Fibroblast of skin of right quadriceps (primary cell): ENCODE data around the gene LAYN.
A peak's percentile ranks its signal among the peaks of the same experiment; 100 is the strongest.

Experiments used
- DNase-seq: peaks from one replicate; pipeline ENCODE4 v3.0.0-alpha.2; 2013

The LAYN gene

DNA sequence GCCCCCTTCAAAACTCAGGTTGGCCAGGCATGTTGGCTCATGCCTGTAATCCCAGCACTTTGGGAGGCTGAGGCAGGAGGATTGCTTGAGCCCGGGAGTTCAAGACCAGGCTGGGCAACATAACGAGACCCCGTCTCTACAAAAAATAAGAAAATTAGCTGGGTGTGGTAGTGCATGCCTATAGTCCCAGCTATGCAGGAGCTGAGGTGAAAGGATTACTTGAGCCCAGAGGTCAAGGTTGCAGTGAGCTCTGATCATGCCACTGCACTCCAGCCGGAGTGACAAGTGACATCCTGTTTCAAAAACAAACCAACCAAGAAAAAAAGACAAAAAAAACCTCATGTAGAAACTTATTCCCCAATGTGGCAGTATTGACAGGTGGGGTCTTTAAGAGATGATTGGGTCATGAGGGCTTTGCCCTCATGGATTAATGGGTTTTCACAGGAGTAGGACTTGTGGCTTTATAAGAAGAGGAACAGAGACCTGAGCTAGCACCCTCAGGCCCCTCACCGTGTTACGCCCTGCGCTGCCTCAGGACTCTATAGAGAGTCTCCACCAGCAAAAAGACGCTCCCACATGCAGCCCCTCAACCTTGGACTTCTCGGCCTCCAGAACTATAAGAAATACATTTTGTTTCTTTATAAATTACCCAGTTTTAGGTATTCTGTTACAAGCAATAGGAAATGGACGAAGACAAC is 22.3 kb downstream of the LAYN start:
- no peak for DNase-seq

GRCh38 chr11:111565114-111565720 is 24.7 kb downstream of the LAYN start:
- peak; percentile 79 for DNase-seq

DNA sequence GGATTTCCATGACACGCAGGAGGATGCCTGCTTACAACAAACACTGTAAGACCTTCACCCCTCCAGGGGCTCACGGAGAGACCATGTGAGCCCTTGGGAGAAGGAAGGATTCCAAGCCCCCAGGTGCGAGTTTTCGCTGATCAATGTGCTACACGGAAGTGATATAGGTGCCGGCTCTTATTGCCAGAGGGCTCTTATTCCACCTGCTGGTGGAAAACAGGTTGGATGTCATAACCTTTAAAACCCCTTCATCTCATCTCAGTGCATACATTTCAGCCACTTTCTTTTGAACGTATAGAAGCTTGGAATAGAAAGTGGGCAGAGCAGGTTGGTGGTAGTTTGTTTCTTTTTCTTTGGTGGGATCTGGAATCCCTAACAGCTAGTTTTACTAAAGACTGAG is 25.8 kb downstream of the LAYN start:
- no peak for DNase-seq

- DNase-seq, result peak; percentile 67
Observed at GRCh38 chr11:111569476-111569875, 29.0 kb downstream of the LAYN start.

DNA sequence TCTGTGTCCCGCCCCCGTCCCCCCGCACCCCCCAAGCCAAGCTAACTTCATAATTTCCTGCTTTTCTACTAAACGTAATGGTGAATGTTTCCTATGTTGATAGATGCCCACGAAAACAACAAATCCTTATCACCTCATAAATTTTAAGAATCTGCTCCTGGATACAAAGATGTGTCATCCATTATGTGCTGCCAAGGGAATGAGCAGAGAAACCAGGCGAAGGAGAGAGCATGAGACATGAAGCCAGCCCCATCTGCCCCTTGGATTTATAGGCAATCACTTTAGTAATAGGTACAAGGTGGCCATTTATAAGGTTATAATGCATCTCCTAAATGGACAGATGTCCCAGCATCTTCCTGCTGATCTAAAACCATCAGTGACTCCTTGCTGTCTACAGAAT is 30.3 kb downstream of the LAYN start:
- no peak for DNase-seq

DNA sequence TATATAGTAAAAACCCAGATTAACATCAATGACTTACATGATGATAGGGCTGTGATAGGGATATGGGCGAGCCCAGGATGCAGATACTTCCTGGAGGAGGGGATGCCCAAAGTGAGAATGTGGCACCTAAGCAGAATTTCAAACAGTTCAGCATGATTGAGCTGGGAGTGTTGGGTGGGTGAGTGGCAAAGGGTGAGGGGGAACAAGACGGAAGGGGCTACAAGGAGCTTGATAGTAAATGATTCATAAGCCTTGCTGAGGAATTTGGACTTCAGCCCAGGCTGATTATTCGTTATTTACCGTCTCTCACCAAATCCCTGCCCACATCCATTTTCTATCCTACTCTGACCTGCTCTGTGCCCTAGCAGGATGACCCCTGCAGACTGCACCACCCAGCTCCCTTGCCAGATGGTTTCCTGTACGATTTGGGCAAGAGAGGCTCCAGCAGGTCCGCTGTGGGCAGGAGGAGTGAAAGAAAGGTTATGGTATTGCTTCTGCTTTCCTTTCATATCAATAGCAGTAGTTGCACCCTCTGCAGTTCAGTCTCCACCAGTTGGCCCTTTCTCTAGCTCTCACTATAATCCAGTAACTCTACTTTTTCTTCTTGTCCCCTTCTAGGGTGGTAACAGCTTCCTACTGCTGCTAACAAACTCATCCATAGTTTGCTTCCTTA is 31.4 kb downstream of the LAYN start:
- DNase-seq, result peak; percentile 45

GRCh38 chr11:111572581-111572980 is 32.1 kb downstream of the LAYN start:
- no peak for DNase-seq

DNA sequence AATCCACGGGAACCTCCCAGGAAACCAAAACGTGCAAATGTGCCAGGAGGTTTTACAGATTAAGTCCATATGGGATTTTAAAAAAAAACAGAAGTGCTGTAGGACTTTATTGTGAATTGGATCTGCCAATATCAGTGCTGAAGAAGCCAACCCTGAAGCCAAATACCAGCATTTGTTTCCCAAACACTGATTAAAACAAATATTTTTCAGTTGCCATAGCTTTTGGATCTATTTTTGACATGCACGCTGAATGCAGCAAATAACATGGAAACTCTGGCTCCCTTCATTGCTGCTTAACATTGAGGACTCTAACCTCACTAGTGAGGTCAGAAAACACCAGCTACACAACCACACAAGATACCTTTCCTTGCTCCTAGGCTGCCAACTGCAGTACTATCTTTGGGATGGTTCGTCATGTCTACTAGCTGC is 33.3 kb downstream of the LAYN start:
- DNase-seq, result peak; percentile 32

DNA sequence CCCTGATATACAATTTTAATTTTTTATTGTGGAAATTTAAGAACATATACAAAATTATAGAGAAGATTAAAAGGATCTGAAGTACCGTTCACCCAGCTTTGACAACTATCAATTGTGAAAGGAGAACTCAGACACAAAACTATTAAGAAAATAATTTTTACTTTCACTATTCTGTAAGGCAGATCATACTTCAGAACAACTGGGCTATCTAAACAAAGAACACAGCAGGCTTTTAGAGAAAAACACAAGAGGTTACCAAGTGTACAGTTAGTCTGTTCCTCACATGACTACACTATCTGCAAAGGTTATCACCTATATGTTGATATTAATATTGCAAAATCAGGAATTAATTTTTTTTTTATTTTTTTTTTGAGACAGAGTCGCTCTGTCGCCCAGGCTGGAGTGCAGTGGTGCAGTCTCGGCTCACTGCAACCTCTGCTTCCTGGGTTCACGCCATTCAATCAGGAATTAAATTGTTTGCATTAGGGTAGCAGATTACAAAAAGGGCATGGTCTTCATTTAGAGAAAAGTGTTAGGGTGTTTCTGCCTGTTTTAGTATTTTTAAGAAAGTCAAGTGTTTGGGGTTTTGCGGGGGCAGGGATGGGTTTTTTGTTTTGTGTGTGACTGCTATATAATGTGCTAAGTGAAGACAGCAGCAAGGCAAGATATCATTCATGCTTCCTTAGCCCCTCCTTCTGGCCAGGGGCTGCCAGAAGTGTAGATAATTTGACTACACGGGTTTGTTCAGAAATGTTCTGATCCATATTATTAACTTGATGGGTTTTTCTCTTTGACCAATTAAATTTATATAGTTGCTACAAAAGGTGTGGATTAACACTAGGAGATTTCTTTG is 34.1 kb downstream of the LAYN start:
- DNase-seq, result no peak

GRCh38 chr11:111575740-111576139 is 35.2 kb downstream of the LAYN start:
- no peak for DNase-seq

DNA sequence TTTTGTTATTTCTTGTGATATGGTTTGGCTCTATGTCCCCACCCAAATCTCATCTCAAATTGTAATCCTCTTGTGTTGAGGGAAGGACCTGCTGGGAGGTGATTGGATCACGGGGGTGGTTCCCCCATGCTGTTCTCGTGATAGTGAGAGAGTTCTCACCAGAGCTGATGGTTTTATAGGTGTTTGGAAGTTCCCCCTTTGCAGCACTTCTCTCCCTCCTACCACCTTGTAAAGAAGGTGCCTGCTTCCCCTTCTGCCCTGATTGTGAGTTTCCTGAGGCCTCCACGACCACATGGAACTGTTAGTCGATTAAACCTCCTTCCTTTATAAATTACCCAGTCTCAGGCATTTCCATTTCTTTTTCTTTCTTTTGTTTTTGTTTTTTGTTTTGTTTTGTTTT is 37.3 kb downstream of the LAYN start:
- no peak for DNase-seq

GRCh38 chr11:111581341-111581740 is 40.8 kb downstream of the LAYN start:
- DNase-seq, result no peak

DNA sequence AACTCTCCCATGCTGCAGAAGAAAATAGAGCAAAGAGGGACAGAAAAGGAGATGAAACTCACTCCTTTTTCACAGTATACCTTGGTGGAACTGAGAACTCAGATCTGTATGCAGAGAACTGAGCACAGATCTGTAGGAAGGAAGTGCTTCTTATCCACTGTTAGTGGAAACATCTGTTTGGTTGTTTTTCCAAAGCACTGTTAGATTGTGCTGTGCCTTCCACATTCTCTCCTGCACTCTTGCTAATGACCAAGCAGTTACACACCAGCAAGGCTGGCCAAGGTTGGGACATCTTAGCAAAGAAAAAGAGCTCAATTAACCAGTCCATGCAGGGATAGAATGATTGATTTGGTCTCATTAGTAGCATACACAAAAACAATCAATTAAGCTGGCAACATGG is 41.6 kb downstream of the LAYN start:
- DNase-seq, result no peak

GRCh38 chr11:111582881-111583280 is 42.4 kb downstream of the LAYN start:
- DNase-seq, result no peak

DNA sequence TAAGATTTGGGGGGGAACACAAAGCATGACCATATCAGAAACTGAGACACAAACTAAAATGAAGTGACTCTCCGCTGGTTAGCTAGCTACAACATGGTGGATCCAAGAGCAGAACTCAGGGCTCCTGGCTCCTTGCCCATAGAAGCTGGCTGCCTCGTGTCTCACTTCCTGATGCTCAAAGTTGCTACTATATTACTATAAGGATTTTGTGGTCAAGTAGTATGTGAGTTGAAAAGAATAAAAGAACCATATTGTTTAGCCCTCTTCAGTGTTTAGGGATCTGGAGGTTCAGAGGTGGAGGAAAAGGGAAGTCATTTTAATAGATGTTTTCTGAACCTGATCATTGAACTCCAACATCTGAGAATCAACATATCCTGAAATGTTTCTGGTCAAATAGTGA is 44.9 kb downstream of the LAYN start:
- peak; percentile 90 for DNase-seq

DNA sequence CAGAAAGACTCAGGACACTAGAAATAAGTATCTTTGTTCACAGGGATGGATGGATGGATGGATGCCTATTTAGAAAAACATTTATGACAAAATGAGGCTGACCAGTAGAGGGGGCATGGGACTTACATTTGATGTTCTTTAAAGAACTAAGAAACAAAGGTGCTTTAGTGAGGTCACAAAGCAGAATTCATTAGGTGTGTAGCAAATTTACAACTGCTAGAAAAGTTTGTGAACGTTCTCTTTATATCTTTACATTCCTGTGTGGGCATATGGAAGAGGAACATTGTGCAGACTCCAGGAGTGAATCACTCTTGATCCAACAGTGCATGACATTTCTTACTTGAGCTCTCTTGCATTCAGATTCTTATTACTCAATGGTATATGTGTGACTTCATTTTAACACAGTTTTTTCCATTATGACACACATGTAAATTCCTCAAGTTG is 45.9 kb downstream of the LAYN start:
- peak; percentile 54 for DNase-seq

DNA sequence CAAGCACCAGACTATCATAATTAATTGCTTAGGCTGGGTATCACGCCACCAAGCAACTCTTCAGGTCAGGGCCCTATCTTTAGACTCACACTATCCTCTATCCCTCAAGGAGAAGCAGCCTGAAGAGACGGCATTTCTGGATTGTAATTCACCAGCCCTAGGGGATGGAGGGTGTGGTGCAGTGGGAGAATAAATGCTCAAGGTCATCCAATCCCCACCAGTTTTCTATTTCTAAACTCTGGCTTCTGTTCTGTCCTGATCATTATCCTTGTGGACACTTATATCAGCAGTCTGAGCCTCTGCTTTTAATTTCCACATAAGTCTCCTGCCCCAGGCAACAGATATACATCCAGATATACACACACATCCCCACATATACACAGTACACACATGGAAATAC is 48.6 kb downstream of the LAYN start:
- DNase-seq, result no peak

GRCh38 chr11:111589886-111590499 is 49.5 kb downstream of the LAYN start:
- DNase-seq, result no peak

GRCh38 chr11:111591187-111591960 is 50.9 kb downstream of the LAYN start:
- DNase-seq, result no peak

- no peak for DNase-seq
Observed at GRCh38 chr11:111592491-111592890, 52.0 kb downstream of the LAYN start.

DNA sequence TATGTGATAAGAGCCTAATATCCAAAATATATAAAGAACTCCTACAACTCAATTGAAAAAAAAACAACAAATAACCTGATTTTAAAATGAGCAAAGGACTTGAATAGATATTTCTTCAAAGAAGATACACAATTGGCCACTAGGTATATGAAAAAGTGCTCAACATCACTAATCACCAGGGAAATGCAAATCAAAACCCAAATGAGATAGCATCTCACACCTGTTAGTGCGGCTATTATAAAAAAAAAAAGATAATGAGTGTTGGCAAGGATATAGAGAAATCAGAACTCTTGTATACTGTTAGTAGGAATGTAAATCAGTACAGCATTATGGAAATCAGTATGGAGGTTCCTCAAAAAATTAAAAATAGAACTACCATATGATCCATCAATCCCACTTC is 55.8 kb downstream of the LAYN start:
- no peak for DNase-seq

DNA sequence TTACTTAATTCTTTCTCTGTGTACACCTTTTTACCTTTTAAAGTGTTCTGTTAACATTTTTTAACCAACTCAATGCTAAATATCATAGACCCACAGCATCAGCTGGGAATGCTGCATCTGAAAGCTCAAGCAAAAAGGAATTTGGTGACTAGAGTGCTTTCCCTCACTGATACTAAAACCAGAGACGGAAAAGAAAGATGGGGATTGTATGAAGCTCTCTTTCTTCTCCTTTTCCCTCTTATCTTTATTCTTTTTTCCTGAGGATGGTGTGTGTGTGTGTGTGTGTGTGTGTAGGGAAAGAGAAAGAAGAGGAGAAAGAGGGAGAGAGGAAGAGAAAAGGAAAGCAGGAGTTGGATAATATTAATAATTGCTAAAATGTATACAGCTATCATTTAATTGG is 57.6 kb downstream of the LAYN start:
- DNase-seq, result no peak
